DOHH2 (cell line): ENCODE data around the gene TEX14.

Experiments
- H3F3A ChIP-seq: fragments of 200-600 bp; sonication (generic), shearing (Covaris generic); 2 replicates; pipeline ENCODE4 v1.6.0; 2016; ENCODE audit warnings: antibody characterized with exemption, mild to moderate bottlenecking; ENCODE audit not compliant: control insufficient read depth, insufficient read depth
- H3K27ac ChIP-seq: fragments of 200-600 bp; sonication (generic); 2 replicates; pipeline ENCODE4 v1.5.1; 2014; ENCODE audit warnings: low read depth, mild to moderate bottlenecking, low read length, moderate library complexity
- H3K27me3 ChIP-seq: fragments of 200-600 bp; sonication (generic); 2 replicates; pipeline ENCODE4 v1.6.1; 2014; ENCODE audit warnings: mild to moderate bottlenecking, low read length, mixed read lengths; ENCODE audit not compliant: control insufficient read depth
- H3K36me3 ChIP-seq: fragments of 200-600 bp; sonication (generic); 2 replicates; pipeline ENCODE4 v1.6.1; 2014; ENCODE audit warnings: mild to moderate bottlenecking, low read length, moderate library complexity, mixed read lengths; ENCODE audit not compliant: control insufficient read depth
- H3K4me1 ChIP-seq: fragments of 200-600 bp; sonication (generic); 2 replicates; pipeline ENCODE4 v1.6.1; 2014; ENCODE audit warnings: mild to moderate bottlenecking, low read length, mixed read lengths; ENCODE audit not compliant: control insufficient read depth
- H3K4me2 ChIP-seq: fragments of 200-600 bp; sonication (generic); 2 replicates; pipeline ENCODE4 v1.6.0; 2014; ENCODE audit warnings: mild to moderate bottlenecking, low read length, moderate library complexity
- H3K4me3 ChIP-seq: fragments of 200-600 bp; sonication (generic); 2 replicates; pipeline ENCODE4 v1.5.1; 2014; ENCODE audit warnings: mild to moderate bottlenecking, low read length, mixed read lengths
- H3K79me2 ChIP-seq: fragments of 200-600 bp; sonication (generic); 2 replicates; pipeline ENCODE4 v1.6.1; 2014; ENCODE audit warnings: mild to moderate bottlenecking, low read length, mixed read lengths; ENCODE audit not compliant: control insufficient read depth
- H3K9me2 ChIP-seq: fragments of 200-600 bp; sonication (generic); replicated peaks from 2 replicates; pipeline ENCODE4 v1.6.1; 2014; ENCODE audit warnings: mild to moderate bottlenecking, low read length, mixed read lengths; ENCODE audit not compliant: control insufficient read depth
- H3K9me3 ChIP-seq: fragments of 200-600 bp; sonication (generic); 2 replicates; pipeline ENCODE4 v1.6.1; 2014; ENCODE audit warnings: antibody characterized with exemption, low read length, mixed read lengths; ENCODE audit not compliant: control insufficient read depth, insufficient read depth
- H4K20me1 ChIP-seq: fragments of 200-600 bp; sonication (generic); 2 replicates; pipeline ENCODE4 v1.6.0; 2014; ENCODE audit warnings: low read depth, mild to moderate bottlenecking, antibody characterized with exemption, low read length, moderate library complexity; ENCODE audit not compliant: control insufficient read depth, insufficient read depth
- CTCF ChIP-seq: fragments of 200-600 bp; sonication (generic); IDR thresholded peaks from one replicate; pipeline ENCODE4 v1.5.1; 2014; ENCODE audit warnings: antibody characterized with exemption, mild to moderate bottlenecking, low read depth, low read length; ENCODE audit not compliant: poor library complexity, severe bottlenecking
- EZH2phosphoT487 ChIP-seq: fragments of 200-600 bp; sonication (generic); IDR thresholded peaks from 2 replicates; pipeline ENCODE4 v1.6.1; 2017; ENCODE audit warnings: borderline replicate concordance, mild to moderate bottlenecking, antibody characterized with exemption, low read length, moderate library complexity, mixed read lengths

Gene TEX14

DNA sequence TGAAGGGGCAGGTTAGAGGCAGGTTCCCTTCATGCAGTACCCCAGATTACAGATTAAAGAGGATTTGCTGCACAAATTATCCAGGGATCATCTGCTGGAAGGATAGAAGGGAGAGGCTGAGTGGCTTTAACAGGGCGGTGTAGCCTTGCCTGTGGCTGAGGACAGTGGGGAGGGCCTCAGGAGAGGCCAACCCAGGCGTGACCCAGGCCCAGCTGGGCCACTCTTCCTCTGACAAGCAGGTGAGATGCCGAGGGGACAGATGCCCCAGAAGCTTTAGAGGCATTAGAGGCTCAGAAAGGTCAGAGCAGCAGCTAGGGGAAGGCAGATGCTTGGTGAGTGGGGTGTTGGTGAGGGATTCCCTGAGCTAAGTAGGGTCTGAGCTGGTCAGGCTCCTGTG, 159.3 kb downstream of the TEX14 start:
- H3K4me3 ChIP-seq: peak overlapping the region; percentile 62; the same call in 1 of the 2 replicates
- H3K36me3 ChIP-seq: no peaks in the 10 kb centered on the region
- no peaks in the 10 kb centered on the region for H3K9me2 ChIP-seq
- TF ChIP-seq CTCF (no peak), EZH2phosphoT487 (no peak)
- H3K27ac ChIP-seq: no peak overlapping the region
- peaks cover 37% of the 10 kb centered on the region for H3K27me3 ChIP-seq
- no peaks in the 10 kb centered on the region for H4K20me1 ChIP-seq
- no peaks in the 10 kb centered on the region for H3K9me3 ChIP-seq
- peaks cover 12% of the 10 kb centered on the region for H3K4me1 ChIP-seq
- H3K4me2 ChIP-seq: peak overlapping the region; percentile 77
- H3F3A ChIP-seq: no peaks in the 10 kb centered on the region
- no peaks in the 10 kb centered on the region for H3K79me2 ChIP-seq

DNA sequence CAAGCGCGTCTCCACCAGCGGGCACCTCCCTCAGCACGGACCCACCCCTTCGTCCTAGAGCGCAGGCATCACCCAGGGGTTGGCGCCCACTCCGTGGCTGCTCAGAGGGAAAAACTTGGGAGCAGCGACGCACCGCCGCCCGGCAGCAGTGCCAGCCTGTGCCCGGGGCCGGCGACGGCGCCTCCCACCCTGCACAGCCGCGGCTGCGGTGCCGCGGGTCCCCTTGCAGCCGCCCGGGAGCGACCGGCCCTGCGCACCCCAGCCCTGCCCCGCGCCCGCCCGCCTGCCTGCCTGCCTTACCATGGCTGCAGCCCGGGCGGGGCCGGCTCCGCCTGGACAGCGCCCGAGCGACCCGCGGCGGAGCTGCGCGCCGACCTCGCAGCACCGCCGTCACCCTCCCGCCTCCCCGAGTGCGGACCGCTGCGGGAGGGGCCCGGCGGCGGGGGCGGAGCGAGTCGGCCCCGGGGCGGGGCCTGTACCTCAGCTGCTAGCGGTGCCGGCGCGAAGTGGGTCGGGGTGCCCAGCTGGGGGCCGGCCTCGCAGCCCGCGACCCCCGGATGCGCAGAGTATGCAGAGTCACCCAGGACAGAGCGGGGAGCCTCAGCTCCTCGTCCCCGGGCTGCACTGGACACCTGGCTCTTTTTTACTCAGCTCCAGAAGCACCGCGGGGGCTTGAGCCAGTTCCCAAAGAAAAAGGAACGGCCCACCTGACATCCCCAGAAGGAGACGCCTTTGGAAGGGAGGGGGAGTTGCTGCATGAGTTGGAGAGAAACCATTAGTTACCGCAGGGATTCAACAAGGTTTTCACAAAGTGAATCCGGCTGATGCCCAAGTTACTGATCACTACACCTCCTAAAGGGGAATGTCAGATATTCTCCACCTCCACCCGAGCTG, 159.9 kb downstream of the TEX14 start:
- TF ChIP-seq EZH2phosphoT487 (no peak; the same call in 1 of the 2 replicates), CTCF (no peak)
- no peaks in the 10 kb centered on the region for H3K79me2 ChIP-seq
- no peaks in the 10 kb centered on the region for H3K9me3 ChIP-seq
- no peaks in the 10 kb centered on the region for H3F3A ChIP-seq
- H3K9me2 ChIP-seq: no peaks in the 10 kb centered on the region
- peaks cover 12% of the 10 kb centered on the region for H3K4me1 ChIP-seq
- peak overlapping the region; percentile 62 for H3K4me3 ChIP-seq
- no peaks in the 10 kb centered on the region for H4K20me1 ChIP-seq
- peak overlapping the region; percentile 77 for H3K4me2 ChIP-seq
- H3K27me3 ChIP-seq: peaks cover 37% of the 10 kb centered on the region
- no peaks in the 10 kb centered on the region for H3K36me3 ChIP-seq
- no peak overlapping the region for H3K27ac ChIP-seq

GRCh38 chr17:58531122-58531521, 160.7 kb downstream of the TEX14 start:
- H4K20me1 ChIP-seq: no peaks in the 10 kb centered on the region
- H3K4me2 ChIP-seq: peak overlapping the region; percentile 77
- no peaks in the 10 kb centered on the region for H3K9me2 ChIP-seq
- no peaks in the 10 kb centered on the region for H3K36me3 ChIP-seq
- no peak overlapping the region for H3K27ac ChIP-seq
- H3K79me2 ChIP-seq: no peaks in the 10 kb centered on the region
- peaks cover 34% of the 10 kb centered on the region for H3K27me3 ChIP-seq
- peaks cover 12% of the 10 kb centered on the region for H3K4me1 ChIP-seq
- H3K4me3 ChIP-seq: peak overlapping the region; percentile 62
- H3F3A ChIP-seq: no peaks in the 10 kb centered on the region
- no peaks in the 10 kb centered on the region for H3K9me3 ChIP-seq
- TF ChIP-seq EZH2phosphoT487: no peak
- no peak for TF ChIP-seq CTCF
